Keratinocyte (primary cell): ENCODE results near the gene ANG. TPM values are rescaled to one million over a fixed set of nuclear protein-coding genes. Genes with fewer than 3 reads are reported as not detected.

ENCODE experiments used
- DNase-seq: peaks from one replicate; pipeline ENCODE4 v3.0.0-alpha.2; 2011; ENCODE audit warnings: low read depth, missing footprints, low spot score
- FAIRE-seq: peaks from 2 replicates; lab custom pipeline; 2011; peaks lifted over from hg19 to GRCh38; lab: Jason Lieb, UNC
- H2AFZ ChIP-seq: 2 replicates; pipeline ENCODE4 v1.6.0; 2012; ENCODE audit warnings: low read length, control low read depth, inconsistent platforms; ENCODE audit not compliant: control insufficient read depth
- H3K27ac ChIP-seq: 2 replicates; pipeline ENCODE4 v1.5.1; 2011; ENCODE audit warnings: low read length; ENCODE audit not compliant: control insufficient read depth, insufficient read depth
- H3K27me3 ChIP-seq: 3 replicates; pipeline ENCODE4 v1.6.0; 2011; ENCODE audit warnings: low read length; ENCODE audit not compliant: control insufficient read depth, insufficient read depth; ENCODE audit errors: extremely low read depth
- H3K36me3 ChIP-seq, 2 experiments: 2 replicates in 1 of 2; 3 replicates in 1 of 2; pipeline ENCODE4 v1.5.1; 2011; ENCODE audit warnings: low read length in 2 of 2, mild to moderate bottlenecking in 1 of 2; ENCODE audit not compliant: control insufficient read depth in 2 of 2, insufficient read depth in 2 of 2; ENCODE audit errors: extremely low read depth in 1 of 2
- H3K4me1 ChIP-seq: 3 replicates; pipeline ENCODE4 v1.5.1; 2011; ENCODE audit warnings: low read length; ENCODE audit not compliant: control insufficient read depth, insufficient read depth; ENCODE audit errors: extremely low read depth
- H3K4me2 ChIP-seq: 3 replicates; pipeline ENCODE4 v1.6.0; 2011; ENCODE audit warnings: low read depth, low read length; ENCODE audit not compliant: control insufficient read depth, insufficient read depth; ENCODE audit errors: extremely low read depth
- H3K4me3 ChIP-seq, 3 experiments: fragments of 200-600 bp in 1 of 3; sonication (generic) in 1 of 3; 2 replicates in 2 of 3; 3 replicates in 1 of 3; pipeline ENCODE4 v1.5.1; 2011 to 2016; ENCODE audit warnings: low read length in 3 of 3, mild to moderate bottlenecking in 3 of 3, control low read depth in 2 of 3, inconsistent platforms in 1 of 3, low read depth in 1 of 3, mixed read lengths in 1 of 3, mixed run types in 1 of 3, moderate library complexity in 1 of 3; ENCODE audit not compliant: control insufficient read depth in 2 of 3, insufficient read depth in 2 of 3; ENCODE audit errors: extremely low read depth in 1 of 3
- H3K79me2 ChIP-seq: 2 replicates; pipeline ENCODE4 v1.6.0; 2012; ENCODE audit warnings: low read length; ENCODE audit not compliant: control insufficient read depth, insufficient read depth
- H3K9ac ChIP-seq: 3 replicates; pipeline ENCODE4 v1.6.0; 2011; ENCODE audit warnings: low read length; ENCODE audit not compliant: control insufficient read depth, insufficient read depth; ENCODE audit errors: extremely low read depth
- H3K9me1 ChIP-seq: 3 replicates; pipeline ENCODE4 v1.6.0; 2011; ENCODE audit warnings: low read length; ENCODE audit not compliant: control insufficient read depth, insufficient read depth; ENCODE audit errors: extremely low read depth
- H3K9me3 ChIP-seq: 2 replicates; pipeline ENCODE4 v1.5.1; 2012; ENCODE audit warnings: low read depth, low read length; ENCODE audit not compliant: control insufficient read depth
- H4K20me1 ChIP-seq: 3 replicates; pipeline ENCODE4 v1.6.0; 2011; ENCODE audit warnings: low read length; ENCODE audit not compliant: control insufficient read depth, insufficient read depth; ENCODE audit errors: extremely low read depth
- EZH2 ChIP-seq: IDR thresholded peaks from one replicate; pipeline ENCODE4 v1.6.1; 2012; ENCODE audit warnings: inconsistent platforms, mild to moderate bottlenecking, low read length, moderate library complexity
- dilution Hi-C: fragments of 300-500 bp; cut with MboI; formaldehyde crosslinking; loops from one replicate; pipeline ENCODE4 v1.7.0; 2020; ENCODE audit warnings: low sequenced_read_pairs; ENCODE audit not compliant: extremely low pct_ligation_motif_present
- polyA plus RNA-seq, 5 experiments: library from polyadenylated mRNA; depleted of rRNA in 3 of 5; stranded (reverse) in 3 of 5; stranded (forward) in 1 of 5; unstranded in 1 of 5; fragments of >200 nt; gene quantifications; 1 replicate in 1 of 5; 2 replicates in 3 of 5; 3 replicates in 1 of 5; pipeline versions ENCODE4 v1.2.1 to v1.2.3, GENCODE V29; 2011 to 2012; ENCODE audit warnings: missing spikeins in 2 of 5, low read depth in 1 of 5, low replicate concordance in 1 of 5
- TF ChIP-seq, protein P1 (sequence below), 3 experiments: IDR thresholded peaks in 1 of 3; conservative IDR thresholded peaks in 1 of 3; optimal IDR thresholded peaks in 1 of 3; 2 replicates in 2 of 3; 3 replicates in 1 of 3; pipeline versions ENCODE3 to v1.5.1; 2011; ENCODE audit warnings: low read length in 3 of 3, mild to moderate bottlenecking in 3 of 3, moderate library complexity in 2 of 3, control low read depth in 1 of 3, inconsistent platforms in 1 of 3; ENCODE audit not compliant: insufficient read depth in 2 of 3; ENCODE audit errors: extremely low read depth in 1 of 3

Gene ANG
- polyA plus RNA-seq, 1 donor (not counting 4 experiments of a cell fraction or from before 2014, with no cell fraction given), result 4.0 TPM

DNA sequence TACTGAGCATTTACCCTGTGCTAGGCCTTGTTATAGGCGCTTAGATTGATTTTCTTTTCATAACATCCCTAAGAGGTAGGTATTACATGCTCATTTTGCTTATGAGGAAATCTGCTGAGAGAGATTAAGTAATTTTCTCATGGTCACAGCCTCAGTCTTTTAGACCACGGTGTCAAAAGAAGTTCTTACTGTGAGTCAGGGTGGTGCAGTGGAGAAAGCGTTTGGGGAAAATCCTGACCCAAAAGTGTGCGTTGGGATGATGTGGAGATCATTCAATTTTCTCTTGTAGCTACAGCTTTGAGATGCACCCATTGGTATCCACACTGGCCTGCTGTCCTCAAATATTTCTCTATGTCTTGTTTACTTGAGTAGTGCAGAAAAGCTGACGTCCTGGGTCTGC lies 8.2 kb downstream of the ANG start:
- Histone ChIP-seq H3K9ac (no peak overlapping the region), H3K9me1 (no peaks in the 10 kb centered on the region), H2AFZ (no peak overlapping the region), H3K4me2 (no peak overlapping the region), H3K4me1 (no peaks in the 10 kb centered on the region), H3K4me3 (no peak overlapping the region), H3K36me3 (no peaks in the 10 kb centered on the region), H3K27me3 (no peaks in the 10 kb centered on the region), H3K27ac (no peak overlapping the region), H3K79me2 (no peaks in the 10 kb centered on the region), H3K9me3 (no peaks in the 10 kb centered on the region), H4K20me1 (no peaks in the 10 kb centered on the region)
- DNase-seq, result no peak
- no peak for FAIRE-seq
- TF ChIP-seq EZH2, result no peak
- TF ChIP-seq, protein P1, sequence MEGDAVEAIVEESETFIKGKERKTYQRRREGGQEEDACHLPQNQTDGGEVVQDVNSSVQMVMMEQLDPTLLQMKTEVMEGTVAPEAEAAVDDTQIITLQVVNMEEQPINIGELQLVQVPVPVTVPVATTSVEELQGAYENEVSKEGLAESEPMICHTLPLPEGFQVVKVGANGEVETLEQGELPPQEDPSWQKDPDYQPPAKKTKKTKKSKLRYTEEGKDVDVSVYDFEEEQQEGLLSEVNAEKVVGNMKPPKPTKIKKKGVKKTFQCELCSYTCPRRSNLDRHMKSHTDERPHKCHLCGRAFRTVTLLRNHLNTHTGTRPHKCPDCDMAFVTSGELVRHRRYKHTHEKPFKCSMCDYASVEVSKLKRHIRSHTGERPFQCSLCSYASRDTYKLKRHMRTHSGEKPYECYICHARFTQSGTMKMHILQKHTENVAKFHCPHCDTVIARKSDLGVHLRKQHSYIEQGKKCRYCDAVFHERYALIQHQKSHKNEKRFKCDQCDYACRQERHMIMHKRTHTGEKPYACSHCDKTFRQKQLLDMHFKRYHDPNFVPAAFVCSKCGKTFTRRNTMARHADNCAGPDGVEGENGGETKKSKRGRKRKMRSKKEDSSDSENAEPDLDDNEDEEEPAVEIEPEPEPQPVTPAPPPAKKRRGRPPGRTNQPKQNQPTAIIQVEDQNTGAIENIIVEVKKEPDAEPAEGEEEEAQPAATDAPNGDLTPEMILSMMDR (optimal IDR thresholded peaks at IDR 0.05 in 1 of 3, IDR thresholded peaks at IDR 0.05 in 1 of 3, conservative IDR thresholded peaks at IDR 0.05 in 1 of 3; ENCODE audit: extremely low read depth in 1 of 3, insufficient read depth in 2 of 3, low read length in 3 of 3), result no peak
- dilution Hi-C loops, result no loop called here

DNA sequence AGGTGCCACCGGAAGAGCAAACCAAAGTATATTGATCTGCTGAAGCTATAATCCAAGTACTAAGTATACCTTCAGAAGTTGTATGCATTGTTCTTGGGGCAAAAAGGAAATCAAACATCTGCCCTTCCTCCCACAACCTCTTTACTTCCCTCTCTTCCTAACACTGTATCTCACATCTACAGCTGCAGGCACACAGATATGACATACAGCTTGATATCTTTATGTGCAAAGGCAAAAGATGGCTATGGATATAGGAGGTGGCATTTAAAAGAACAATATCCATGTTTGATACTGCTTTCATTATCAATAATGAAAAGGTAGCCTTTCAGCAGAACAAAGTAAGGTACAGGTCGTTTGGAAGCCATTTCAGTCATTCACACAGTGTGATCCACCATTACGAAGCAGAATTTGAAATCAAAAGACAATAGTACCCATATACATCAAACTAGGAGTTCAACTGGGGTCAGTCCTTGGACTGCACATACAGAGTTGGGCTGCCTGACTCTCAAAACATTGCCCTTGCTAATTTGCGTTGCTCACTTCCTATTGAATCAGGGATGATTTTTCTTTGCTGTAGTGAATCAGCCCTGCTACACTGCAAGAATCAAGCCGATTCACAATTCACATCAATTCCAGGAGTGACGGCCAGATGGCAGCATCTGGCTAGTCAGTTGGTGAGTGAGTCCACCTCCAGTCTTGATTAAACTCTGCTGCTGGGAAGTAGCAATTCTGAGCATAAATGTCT lies 8.9 kb downstream of the ANG start:
- dilution Hi-C loops, result no loop called here
- Histone ChIP-seq H4K20me1 (no peaks in the 10 kb centered on the region), H2AFZ (peak overlapping the region; percentile 5), H3K27ac (no peak overlapping the region), H3K27me3 (no peaks in the 10 kb centered on the region), H3K4me1 (no peaks in the 10 kb centered on the region), H3K36me3 (no peaks in the 10 kb centered on the region), H3K4me3 (no peak overlapping the region), H3K79me2 (no peaks in the 10 kb centered on the region), H3K9me3 (no peaks in the 10 kb centered on the region), H3K9ac (no peak overlapping the region), H3K4me2 (no peak overlapping the region), H3K9me1 (no peaks in the 10 kb centered on the region)
- TF ChIP-seq, protein P1 (optimal IDR thresholded peaks at IDR 0.05 in 1 of 3, IDR thresholded peaks at IDR 0.05 in 1 of 3, conservative IDR thresholded peaks at IDR 0.05 in 1 of 3; ENCODE audit: extremely low read depth in 1 of 3, insufficient read depth in 2 of 3, low read length in 3 of 3), result peak; percentile 74 to 92 (median 87)
- TF ChIP-seq EZH2, result no peak
- FAIRE-seq (peak; percentile 71), DNase-seq (no peak)
